ENCODE measurements around the gene BHLHE40.

BHLHE40 gene

GRCh38 chr3:5032844-5033243 lies 53.6 kb downstream of the BHLHE40 start:
- Histone ChIP-seq H3K9ac (ENCODE audit: low read length) (no peak overlapping the region), H3K27me3 (replicated peaks; ENCODE audit: insufficient read depth, low read length) (no peaks in the 10 kb centered on the region), H2AFZ (ENCODE audit: low read length) (no peak overlapping the region), H3F3A (ENCODE audit: insufficient read depth, low read length) (no peaks in the 10 kb centered on the region), H4K20me1 (ENCODE audit: insufficient read depth, low read length) (no peaks in the 10 kb centered on the region), H3K27ac (ENCODE audit: low read length) (no peak overlapping the region), H3K9me2 (replicated peaks; ENCODE audit: insufficient read depth, low read length) (no peaks in the 10 kb centered on the region), H3K36me3 (replicated peaks; ENCODE audit: insufficient read depth, low read length) (no peaks in the 10 kb centered on the region), H3K4me3 (ENCODE audit: low read length) (no peak overlapping the region), H3K79me2 (ENCODE audit: low read length) (no peaks in the 10 kb centered on the region), H3K9me3 (replicated peaks; ENCODE audit: insufficient read depth, low read length) (no peaks in the 10 kb centered on the region), H3K4me1 (ENCODE audit: low read length) (no peaks in the 10 kb centered on the region), H3K4me2 (ENCODE audit: low read depth, low read length) (no peak overlapping the region)
- no peak for DNase-seq
- TF ChIP-seq CTCF (IDR thresholded peaks at IDR 0.05; ENCODE audit: low read length), result no peak
- TF ChIP-seq EZH2phosphoT487 (IDR thresholded peaks at IDR 0.05; ENCODE audit: low read length), result no peak
- TF ChIP-seq EZH2 (optimal IDR thresholded peaks at IDR 0.05; ENCODE audit: low read depth, low read length), result no peak
